ENCODE measurements around the gene CSNK1D. TPM values are rescaled to one million over a fixed set of nuclear protein-coding genes. Genes with fewer than 3 reads are reported as not detected.
A peak's percentile ranks its signal among the peaks of the same experiment; 100 is the strongest.

The CSNK1D gene
- total RNA-seq, 4 donors from 2014 or later: 16.5 to 173 (median 44.6) TPM

DNA sequence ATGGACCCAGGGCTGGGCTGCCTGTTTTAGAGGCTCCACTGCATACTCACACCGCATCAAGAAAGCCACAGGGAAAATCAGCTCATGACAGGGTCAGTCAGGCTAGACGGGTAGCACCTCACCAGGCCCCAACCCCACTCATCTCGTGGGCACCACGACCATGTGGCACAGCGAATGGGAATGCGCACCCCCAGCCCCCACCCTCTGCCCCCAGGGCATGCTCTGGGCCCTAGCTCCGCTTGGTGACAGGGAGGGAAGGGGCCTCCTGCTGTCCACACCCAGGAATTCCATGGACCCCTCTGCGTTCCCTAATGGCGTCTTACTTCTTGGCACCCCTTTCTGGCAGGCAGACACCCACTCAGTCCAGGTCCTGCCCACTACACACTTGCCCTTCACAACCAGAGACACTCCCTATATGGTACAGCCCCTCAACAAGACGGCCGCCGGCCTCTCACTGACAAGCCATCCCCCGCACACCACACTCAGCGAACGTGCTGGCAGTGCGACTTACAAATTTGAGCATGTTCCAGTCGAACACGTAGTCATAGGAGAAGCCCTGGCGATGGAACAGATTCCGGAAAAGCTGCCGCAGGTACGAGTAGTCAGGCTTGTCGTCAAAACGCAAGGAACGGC lies 22.5 kb downstream of the CSNK1D start:
- Histone ChIP-seq H3K4me1 (peaks cover 6 to 21% of the 10 kb centered on the region in 2 donors), H3K27me3 (no peaks in the 10 kb centered on the region), H3K27ac (peak overlapping the region in 1 of 2 donors; percentile 12), H3K9me3 (no peaks in the 10 kb centered on the region), H3K36me3 (no peaks in the 10 kb centered on the region), H3K4me3 (no peak overlapping the region)
- no peak for TF ChIP-seq POLR2A (IDR thresholded peaks at IDR 0.05)
- TF ChIP-seq, protein P1, sequence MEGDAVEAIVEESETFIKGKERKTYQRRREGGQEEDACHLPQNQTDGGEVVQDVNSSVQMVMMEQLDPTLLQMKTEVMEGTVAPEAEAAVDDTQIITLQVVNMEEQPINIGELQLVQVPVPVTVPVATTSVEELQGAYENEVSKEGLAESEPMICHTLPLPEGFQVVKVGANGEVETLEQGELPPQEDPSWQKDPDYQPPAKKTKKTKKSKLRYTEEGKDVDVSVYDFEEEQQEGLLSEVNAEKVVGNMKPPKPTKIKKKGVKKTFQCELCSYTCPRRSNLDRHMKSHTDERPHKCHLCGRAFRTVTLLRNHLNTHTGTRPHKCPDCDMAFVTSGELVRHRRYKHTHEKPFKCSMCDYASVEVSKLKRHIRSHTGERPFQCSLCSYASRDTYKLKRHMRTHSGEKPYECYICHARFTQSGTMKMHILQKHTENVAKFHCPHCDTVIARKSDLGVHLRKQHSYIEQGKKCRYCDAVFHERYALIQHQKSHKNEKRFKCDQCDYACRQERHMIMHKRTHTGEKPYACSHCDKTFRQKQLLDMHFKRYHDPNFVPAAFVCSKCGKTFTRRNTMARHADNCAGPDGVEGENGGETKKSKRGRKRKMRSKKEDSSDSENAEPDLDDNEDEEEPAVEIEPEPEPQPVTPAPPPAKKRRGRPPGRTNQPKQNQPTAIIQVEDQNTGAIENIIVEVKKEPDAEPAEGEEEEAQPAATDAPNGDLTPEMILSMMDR (IDR thresholded peaks at IDR 0.05): no peak
- no peak for DNase-seq
- intact Hi-C loops (cut with DNase I; ENCODE audit: low total_unique reads): no loop called here

DNA sequence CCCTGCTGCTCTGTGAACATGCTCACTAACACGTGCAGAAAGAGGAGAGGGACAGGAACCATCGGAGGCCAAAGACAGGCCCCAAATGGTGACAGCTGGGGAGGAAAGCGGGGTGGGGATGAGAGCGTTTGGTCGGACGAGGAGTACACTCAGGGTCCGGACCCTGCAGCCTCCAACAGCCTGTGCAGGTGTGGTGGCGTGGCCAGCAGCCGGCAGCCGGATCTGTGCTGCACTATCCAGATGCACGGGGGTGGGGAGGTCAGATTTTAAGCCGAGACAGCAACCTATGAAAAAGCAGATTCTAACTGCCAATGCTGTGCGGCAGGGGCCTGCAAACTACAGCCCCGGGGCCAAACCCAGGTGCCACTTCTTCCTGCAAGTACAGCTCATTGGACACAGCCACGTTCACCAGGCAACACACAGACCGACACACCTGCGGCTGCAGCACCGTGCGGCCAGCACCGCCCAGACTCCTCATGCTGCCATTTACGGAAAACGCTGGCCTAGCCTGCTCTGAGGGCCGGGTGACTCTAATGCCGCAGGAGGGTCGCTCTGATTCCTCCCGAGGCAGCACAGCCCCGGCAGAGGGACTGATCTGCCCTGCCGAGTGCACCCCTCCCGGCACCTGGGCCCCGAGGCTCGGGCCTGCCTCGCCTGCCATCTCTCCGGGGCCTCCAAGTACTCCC lies 23.5 kb downstream of the CSNK1D start:
- H3K4me1 ChIP-seq: peaks cover 6 to 30% of the 10 kb centered on the region in 2 donors
- intact Hi-C loops (cut with DNase I; ENCODE audit: low total_unique reads): no loop called here
- peak overlapping the region in 1 of 2 donors; percentile 12 for H3K27ac ChIP-seq
- TF ChIP-seq, protein P1 (IDR thresholded peaks at IDR 0.05): no peak
- TF ChIP-seq POLR2A (IDR thresholded peaks at IDR 0.05): no peak
- H3K9me3 ChIP-seq: no peaks in the 10 kb centered on the region
- H3K36me3 ChIP-seq: no peaks in the 10 kb centered on the region
- no peaks in the 10 kb centered on the region for H3K27me3 ChIP-seq
- DNase-seq: no peak
- no peak overlapping the region for H3K4me3 ChIP-seq

DNA sequence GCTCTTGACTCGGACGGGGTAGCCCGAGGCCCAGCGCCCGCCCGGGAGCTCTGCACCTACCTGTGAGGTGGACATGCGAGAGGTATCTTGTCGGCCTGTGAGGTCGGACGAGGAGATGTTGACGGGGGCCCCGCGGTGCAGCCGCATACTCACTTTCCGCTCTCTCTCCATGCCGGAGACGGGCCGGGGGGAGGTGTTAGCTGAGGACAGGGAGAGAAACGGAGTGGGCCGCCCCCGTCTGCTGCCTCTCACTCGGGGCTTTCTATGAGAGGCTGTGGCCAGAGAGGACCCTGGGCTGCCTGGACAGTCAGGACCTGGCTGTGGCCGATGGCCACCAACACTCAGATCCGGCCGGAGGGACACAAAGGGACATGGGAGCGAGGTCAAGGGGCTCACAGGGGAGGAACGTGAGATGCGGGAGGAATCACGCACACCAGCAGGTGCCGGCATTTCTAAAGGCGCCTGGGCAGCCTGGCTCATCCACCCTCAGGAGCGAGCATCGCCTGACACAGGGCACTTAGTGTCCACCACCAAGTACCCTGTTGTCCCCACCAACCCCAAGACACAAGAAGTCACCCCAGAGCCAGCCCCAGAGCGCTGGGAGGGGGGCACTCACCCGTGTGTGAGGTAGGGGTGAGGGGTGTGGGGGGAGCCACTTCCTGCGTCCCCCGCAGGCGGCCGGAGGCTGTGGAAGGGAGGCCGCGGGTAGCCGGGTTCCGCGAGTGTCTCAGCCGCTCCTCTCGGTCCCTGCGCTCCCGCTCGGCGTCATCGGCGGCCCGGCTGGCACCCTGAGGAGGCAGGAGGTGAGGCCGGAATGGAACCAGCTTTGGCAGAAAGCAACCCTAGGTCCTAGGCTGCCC lies 24.5 kb downstream of the CSNK1D start:
- intact Hi-C loops (cut with DNase I; ENCODE audit: low total_unique reads): no loop called here
- no peaks in the 10 kb centered on the region for H3K27me3 ChIP-seq
- no peak for DNase-seq
- peaks cover 6 to 31% of the 10 kb centered on the region in 2 donors for H3K4me1 ChIP-seq
- H3K27ac ChIP-seq: no peak overlapping the region
- no peaks in the 10 kb centered on the region for H3K9me3 ChIP-seq
- no peak for TF ChIP-seq POLR2A (IDR thresholded peaks at IDR 0.05)
- TF ChIP-seq, protein P1 (IDR thresholded peaks at IDR 0.05): no peak
- no peaks in the 10 kb centered on the region for H3K36me3 ChIP-seq
- H3K4me3 ChIP-seq: no peak overlapping the region

DNA sequence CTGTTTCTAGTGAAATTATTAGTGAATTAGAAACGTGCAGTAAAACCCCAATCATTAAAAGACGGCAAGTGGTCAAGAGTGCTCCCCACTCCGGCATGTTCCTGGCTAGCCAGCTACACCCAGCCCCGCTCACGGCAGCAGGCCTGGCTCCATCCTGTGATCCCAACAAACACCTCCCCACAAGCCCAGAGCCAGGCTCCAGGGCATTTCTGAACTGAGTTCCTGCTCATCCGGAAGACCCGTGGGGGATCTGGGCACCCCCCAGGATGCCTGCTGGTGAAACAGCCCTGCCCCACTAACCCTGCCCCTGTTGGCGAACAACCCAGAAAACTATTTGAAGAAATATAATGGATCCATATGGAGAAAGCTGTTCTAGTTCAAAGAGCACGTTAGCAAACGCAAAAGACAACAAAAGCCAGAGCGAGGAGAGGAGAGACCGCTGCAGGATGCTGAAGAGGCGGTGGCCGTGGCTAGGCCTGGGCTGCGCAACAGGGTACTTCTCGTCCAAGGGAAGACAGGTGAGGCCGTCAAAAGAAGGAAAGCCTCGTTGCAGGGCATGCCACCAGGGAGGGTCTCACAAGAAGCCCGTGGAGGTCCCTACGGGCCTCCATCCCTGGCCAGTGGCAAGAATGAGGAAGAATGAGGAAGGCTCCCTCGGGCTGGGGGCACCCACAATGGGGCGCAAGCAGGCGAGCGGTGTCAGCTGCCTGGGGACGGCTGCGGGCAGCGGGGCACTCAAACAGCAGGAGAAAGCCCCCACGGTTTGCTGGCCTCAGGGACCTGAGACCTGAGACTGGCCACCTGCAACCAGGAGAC lies 25.4 kb downstream of the CSNK1D start:
- Histone ChIP-seq H3K27ac (peak overlapping the region; percentile 72 to 73), H3K4me3 (no peak overlapping the region), H3K4me1 (peaks cover 6 to 32% of the 10 kb centered on the region in 2 donors), H3K36me3 (no peaks in the 10 kb centered on the region), H3K9me3 (no peaks in the 10 kb centered on the region), H3K27me3 (no peaks in the 10 kb centered on the region)
- TF ChIP-seq, protein P1 (IDR thresholded peaks at IDR 0.05): no peak
- TF ChIP-seq POLR2A (IDR thresholded peaks at IDR 0.05): no peak
- no peak for DNase-seq
- intact Hi-C loops (cut with DNase I; ENCODE audit: low total_unique reads): no loop called here
